Activated T-cell treated with anti-CD3 and anti-CD28 coated beads, Interleukin-2, amount 50 U/mL, for 72 hours (primary cell): ENCODE results near the gene ZNRF2. TPM values are rescaled to one million over a fixed set of nuclear protein-coding genes. Genes with fewer than 3 reads are reported as not detected.

Experiments used
- ATAC-seq, 2 donors: fragments of 150-1000 bp; cut with Tn5 transposase; replicated peaks in 1 of 2; 2 replicates each; pipeline ENCODE4 v1.10.0; 2021; ENCODE audit warnings: moderate library complexity in 2 of 2, mild to moderate bottlenecking in 1 of 2
- DNase-seq, 2 donors: peaks; one replicate each; pipeline ENCODE4 v3.0.0; 2021 to 2022; ENCODE audit warnings: mixed read lengths in 1 of 2
- H3K27ac Mint-ChIP-seq: one replicate; pipeline ENCODE4 v1.8.0; 2022; ENCODE audit warnings: mild to moderate bottlenecking, moderate library complexity, mixed read lengths
- H3K27me3 Mint-ChIP-seq: one replicate; pipeline ENCODE4 v1.8.0; 2022; ENCODE audit warnings: low read depth, mixed read lengths
- H3K36me3 Mint-ChIP-seq, 2 donors: one replicate each; pipeline ENCODE4 v1.8.0; 2022; ENCODE audit warnings: mixed read lengths in 2 of 2, mild to moderate bottlenecking in 1 of 2; ENCODE audit not compliant: insufficient read depth in 2 of 2
- H3K4me1 Mint-ChIP-seq: one replicate; pipeline ENCODE4 v1.8.0; 2022; ENCODE audit warnings: low read depth, mixed read lengths
- H3K4me3 Mint-ChIP-seq, 2 donors: one replicate each; pipeline ENCODE4 v1.8.0; 2022; ENCODE audit warnings: mild to moderate bottlenecking in 2 of 2, mixed read lengths in 2 of 2, moderate library complexity in 2 of 2
- H3K9me3 Mint-ChIP-seq, 2 donors: one replicate each; pipeline ENCODE4 v1.8.0; 2022; ENCODE audit warnings: mixed read lengths in 2 of 2
- total RNA-seq, 2 donors: library from RNA; stranded (reverse); gene quantifications; one replicate each; pipeline ENCODE4 v1.2.3, GENCODE V29; 2022

The ZNRF2 gene
- total RNA-seq, 2 donors from 2014 or later, result 18.3 to 19.6 TPM

DNA sequence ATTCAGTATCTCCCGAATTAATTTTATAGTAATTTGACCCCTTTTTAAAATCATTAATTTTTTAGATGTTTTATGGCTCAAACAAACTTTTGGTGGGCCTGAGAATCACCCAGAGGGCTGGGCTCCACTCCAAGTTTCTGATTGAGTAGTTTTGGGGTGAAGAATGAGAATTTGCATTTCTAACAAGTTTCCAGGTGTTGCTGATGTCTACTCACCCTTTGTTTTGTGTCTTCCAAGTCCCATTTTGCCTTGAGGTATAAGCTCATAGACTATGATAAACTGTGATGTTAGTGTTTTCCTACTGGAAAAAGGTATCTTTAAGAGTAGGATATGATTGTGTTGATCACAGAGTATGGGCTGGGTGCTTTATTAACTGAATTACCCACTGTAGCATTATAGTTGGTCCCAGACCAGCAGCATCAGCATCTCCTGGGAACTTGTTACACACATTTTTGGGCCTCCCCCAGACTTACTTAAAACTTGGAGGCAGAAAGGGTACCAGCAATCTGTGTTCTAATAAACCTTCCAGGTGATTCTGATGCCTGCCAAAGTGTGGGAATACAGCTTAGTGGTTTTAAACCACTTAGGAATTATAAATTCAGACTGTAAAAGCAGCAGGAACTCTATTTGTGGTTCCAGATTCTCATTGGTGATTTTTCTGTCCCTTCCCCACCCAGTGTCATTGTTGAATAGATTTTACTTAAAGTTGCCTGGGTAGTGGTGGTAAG, 19.1 kb downstream of the ZNRF2 start:
- Mint-ChIP-seq H3K4me1 (peaks cover 51% of the 10 kb centered on the region), H3K27me3 (no peaks in the 10 kb centered on the region), H3K36me3 (no peaks in the 10 kb centered on the region), H3K27ac (no peak overlapping the region), H3K4me3 (no peak overlapping the region), H3K9me3 (no peaks in the 10 kb centered on the region)
- ATAC-seq (peak in 1 of 2 donors; percentile 49), DNase-seq (no peak)

DNA sequence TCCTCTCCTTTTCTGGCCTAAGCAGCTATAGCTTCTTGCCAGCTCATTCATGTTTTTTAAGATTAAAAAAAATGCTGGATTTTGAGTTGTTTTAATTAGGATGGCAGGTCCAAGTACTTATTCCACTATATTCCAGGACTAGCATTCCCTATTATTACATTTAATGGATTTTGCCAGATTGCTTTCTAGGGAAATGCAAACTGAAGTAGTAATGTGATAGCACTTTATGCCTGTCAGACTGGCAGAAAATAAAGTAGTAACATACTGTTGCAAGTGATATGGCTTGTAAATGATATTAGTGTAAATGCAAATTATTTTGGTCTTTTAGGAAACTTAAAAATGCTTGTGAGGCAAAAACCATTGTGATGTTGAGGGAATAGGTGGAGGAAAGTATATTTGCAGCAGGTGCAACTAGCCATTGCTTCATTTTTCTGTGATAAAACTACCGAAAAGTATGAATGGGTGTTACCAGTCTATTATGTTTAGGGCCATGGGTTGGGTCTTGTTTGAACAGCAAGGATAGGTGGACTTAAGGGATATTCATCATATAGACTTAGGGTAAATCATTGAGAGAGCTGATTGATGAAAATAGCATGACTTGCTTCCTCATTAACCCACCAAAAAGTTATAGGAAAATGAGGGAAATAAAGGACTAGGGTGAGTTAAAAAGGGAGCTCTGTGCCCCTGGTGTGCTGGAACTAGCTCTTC, 19.9 kb downstream of the ZNRF2 start:
- DNase-seq, result no peak
- Mint-ChIP-seq H3K4me1 (peaks cover 49% of the 10 kb centered on the region), H3K27me3 (no peaks in the 10 kb centered on the region), H3K9me3 (no peaks in the 10 kb centered on the region), H3K36me3 (no peaks in the 10 kb centered on the region), H3K27ac (no peak overlapping the region), H3K4me3 (no peak overlapping the region)
- no peak for ATAC-seq

DNA sequence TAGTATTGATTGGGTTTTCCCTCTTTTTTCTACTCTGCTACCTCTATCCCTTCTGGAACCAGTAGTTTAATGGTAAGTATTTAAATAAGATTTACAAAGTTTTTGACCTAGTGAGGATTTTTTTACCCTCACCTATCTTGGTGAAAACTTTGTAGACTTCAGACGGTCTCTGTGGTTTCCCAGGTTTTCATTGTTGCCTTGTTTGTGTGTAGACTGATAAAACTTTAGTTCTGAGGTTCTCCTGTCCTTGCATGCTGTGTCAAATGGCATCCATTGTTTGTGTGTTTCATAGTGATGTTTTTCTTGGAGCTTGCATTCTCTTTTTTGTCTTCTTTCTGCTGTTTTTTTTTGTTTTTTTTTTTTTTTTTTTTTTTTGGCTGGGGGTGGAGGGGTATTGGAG, 22.6 kb downstream of the ZNRF2 start:
- Mint-ChIP-seq H3K36me3 (no peaks in the 10 kb centered on the region), H3K9me3 (no peaks in the 10 kb centered on the region), H3K4me1 (peaks cover 58% of the 10 kb centered on the region), H3K27ac (peak overlapping the region; percentile 71), H3K27me3 (no peaks in the 10 kb centered on the region), H3K4me3 (peak overlapping the region in 1 of 2 donors; percentile 47)
- no peak for ATAC-seq
- no peak for DNase-seq

DNA sequence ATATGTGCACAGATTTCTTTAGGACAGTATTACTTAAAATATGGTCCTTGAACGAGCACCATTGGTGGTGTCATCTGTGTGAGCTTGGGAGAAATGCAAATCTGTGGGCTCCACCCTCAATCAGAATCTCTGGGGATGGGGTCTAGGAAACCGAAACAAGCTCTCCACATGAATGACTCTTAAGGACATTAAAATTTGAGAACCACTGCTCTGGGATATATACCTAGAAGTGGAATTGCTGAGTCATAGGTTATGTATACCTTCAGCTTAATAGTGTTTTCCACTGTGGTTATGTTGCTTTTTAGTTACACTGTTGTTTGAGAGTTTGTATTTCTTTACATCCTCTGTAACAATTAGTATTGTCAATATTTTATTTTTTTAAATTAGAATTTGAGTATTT, 24.0 kb downstream of the ZNRF2 start:
- Mint-ChIP-seq H3K4me1 (peaks cover 68% of the 10 kb centered on the region), H3K27me3 (no peaks in the 10 kb centered on the region), H3K9me3 (no peaks in the 10 kb centered on the region), H3K4me3 (peak overlapping the region in 1 of 2 donors; percentile 70), H3K36me3 (no peaks in the 10 kb centered on the region), H3K27ac (peak overlapping the region; percentile 54)
- DNase-seq (no peak), ATAC-seq (peak; percentile 74 to 78)

DNA sequence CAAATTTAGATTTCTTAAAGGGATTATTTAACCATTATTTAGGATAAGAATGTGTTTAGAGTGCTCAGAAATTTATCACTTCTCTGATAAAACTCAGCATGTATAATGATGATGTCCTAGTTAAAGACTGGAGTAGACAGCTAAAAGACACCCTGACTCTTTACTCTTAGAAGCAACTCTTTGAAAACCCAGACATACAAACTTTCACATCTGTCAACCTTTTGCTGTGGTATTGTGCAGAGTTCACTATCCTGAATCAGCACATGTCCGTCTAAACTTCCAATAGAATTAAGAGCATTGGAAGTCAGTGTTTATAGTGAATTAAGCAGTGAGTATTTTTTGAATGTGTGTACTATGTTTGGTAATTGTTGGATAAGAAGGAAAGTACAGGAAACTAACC, 24.9 kb downstream of the ZNRF2 start:
- H3K4me3 Mint-ChIP-seq, result peak overlapping the region in 1 of 2 donors; percentile 11
- H3K36me3 Mint-ChIP-seq, result no peaks in the 10 kb centered on the region
- H3K4me1 Mint-ChIP-seq, result peaks cover 70% of the 10 kb centered on the region
- H3K9me3 Mint-ChIP-seq, result no peaks in the 10 kb centered on the region
- peak overlapping the region; percentile 7 for H3K27ac Mint-ChIP-seq
- H3K27me3 Mint-ChIP-seq, result no peaks in the 10 kb centered on the region
- no peak for ATAC-seq
- DNase-seq, result no peak

DNA sequence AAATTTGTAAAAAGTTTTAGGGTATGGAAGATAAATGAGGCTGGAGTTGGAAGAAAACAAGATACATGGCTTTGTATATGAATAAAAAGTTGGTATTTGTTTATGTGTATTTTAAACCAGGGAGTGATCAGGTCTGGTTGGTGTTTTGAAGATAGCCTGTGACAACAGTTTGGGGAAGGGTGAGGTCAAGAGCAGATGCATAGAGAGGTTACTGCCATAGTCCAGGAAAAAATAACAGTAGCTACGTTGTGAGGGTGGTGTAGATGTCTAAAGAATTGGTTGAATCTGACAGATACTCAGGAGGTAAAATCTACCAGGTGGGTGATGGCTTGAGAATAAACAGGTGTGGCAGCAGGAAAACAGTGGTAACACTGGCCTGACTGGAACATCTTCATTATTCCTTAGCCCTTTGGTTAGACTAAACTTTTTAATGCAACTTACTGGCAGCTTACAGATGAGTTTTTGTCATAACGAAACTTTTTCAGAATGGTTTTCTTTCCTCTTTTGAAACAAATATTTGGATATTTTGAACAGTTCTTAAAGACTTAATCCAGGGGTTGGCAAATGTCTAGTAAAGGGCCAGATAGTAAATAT, 25.5 kb downstream of the ZNRF2 start:
- Mint-ChIP-seq H3K4me1 (peaks cover 65% of the 10 kb centered on the region), H3K27me3 (no peaks in the 10 kb centered on the region), H3K36me3 (no peaks in the 10 kb centered on the region), H3K9me3 (no peaks in the 10 kb centered on the region), H3K4me3 (no peak overlapping the region), H3K27ac (peak overlapping the region; percentile 71)
- ATAC-seq (no peak), DNase-seq (no peak)

DNA sequence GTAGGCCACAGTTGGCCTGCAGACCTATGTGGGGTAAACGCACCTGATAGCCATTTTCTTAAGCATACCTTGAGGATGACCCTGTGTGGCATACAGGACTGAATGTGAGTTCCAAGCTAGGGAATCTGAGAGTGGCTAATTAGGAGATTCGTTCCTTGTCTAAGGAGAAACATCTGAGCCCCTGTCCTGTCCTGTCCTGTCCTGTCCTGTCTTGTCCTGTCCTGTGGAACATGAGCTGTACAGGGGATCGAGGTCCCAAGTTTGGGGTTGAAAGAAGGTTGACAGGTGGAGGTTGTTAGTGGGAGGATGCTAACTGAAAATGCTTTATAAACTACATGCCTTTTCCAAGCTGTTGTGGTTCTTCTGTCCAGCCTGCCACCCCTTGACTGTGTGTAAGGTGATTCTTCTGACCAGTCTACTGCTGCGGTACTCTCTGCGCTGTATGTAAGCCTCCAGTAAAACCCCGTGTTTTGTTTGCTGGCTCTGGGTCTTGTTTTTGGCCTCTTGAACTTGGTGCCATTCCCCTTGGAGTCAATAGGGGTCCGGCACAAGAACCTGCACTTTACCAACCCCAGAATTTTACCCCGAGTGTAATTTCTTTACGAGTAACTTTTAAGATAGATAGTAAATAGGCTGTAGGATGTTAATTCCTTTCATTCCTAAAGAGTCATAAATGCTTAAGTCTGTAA, 26.4 kb downstream of the ZNRF2 start:
- H3K27ac Mint-ChIP-seq, result no peak overlapping the region
- peaks cover 65% of the 10 kb centered on the region for H3K4me1 Mint-ChIP-seq
- DNase-seq, result no peak
- no peak overlapping the region for H3K4me3 Mint-ChIP-seq
- no peaks in the 10 kb centered on the region for H3K27me3 Mint-ChIP-seq
- no peaks in the 10 kb centered on the region for H3K9me3 Mint-ChIP-seq
- ATAC-seq, result no peak
- H3K36me3 Mint-ChIP-seq, result no peaks in the 10 kb centered on the region

DNA sequence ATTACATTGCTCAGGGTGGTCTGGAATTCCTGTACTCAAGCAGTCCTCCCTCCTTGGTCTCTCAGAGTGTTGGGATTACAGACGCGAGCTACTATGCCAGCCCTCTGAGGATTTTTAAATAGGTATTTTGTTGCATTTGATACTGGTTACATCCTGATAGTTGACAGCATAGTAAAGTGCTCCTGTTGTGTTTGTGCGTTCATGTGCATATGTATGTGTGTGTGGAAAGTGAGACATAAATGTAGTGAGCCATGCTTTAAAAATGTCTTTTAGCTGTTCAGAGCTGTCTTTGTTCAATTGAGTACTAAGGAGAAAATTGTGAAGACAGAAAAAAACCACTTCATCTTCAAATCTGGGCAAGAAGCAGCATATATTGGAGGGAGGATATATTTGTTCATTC, 27.8 kb downstream of the ZNRF2 start:
- Mint-ChIP-seq H3K9me3 (no peaks in the 10 kb centered on the region), H3K27ac (no peak overlapping the region), H3K27me3 (no peaks in the 10 kb centered on the region), H3K4me1 (peaks cover 54% of the 10 kb centered on the region), H3K36me3 (no peaks in the 10 kb centered on the region), H3K4me3 (no peak overlapping the region)
- DNase-seq, result no peak
- no peak for ATAC-seq

DNA sequence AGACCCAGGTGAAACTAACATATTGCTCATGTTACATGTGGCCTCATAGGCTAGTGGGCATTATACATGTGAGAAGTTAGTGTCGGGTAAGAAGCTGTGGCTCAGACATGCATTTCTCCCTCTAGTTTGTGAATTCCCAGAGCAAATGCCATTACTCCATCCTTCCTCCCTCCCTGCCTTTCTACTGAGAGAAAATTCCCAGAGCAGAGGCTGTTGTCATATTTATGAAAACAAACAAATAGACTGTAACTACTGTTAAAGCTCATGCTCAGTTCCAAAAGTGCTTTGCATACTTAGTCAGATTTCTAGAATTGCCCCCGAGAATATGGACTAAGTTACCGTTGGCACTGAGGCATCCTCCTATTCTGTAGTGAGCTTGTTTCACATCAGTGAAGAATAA, 29.0 kb downstream of the ZNRF2 start:
- no peak for ATAC-seq
- H3K4me3 Mint-ChIP-seq, result no peak overlapping the region
- no peaks in the 10 kb centered on the region for H3K27me3 Mint-ChIP-seq
- H3K9me3 Mint-ChIP-seq, result no peaks in the 10 kb centered on the region
- peaks cover 54% of the 10 kb centered on the region for H3K4me1 Mint-ChIP-seq
- no peaks in the 10 kb centered on the region for H3K36me3 Mint-ChIP-seq
- DNase-seq, result no peak
- no peak overlapping the region for H3K27ac Mint-ChIP-seq

DNA sequence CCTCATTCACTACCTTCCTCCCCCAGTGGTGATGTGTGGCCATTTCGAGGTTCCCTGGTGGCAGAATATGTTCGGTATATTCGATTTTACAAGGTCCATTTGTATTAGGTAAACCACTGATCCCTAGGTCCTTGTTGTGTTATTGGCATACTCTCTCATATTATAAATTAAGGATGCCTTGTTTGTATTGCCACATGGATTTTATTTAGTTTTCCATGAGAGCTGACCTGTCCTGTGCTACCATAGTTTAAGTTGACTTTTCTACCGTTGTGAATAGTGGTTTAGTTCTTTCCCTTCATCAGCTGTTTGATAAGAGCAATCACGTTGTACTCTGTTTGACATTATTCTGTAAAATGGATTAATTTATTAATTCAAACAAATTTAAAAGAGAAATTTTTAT, 29.4 kb downstream of the ZNRF2 start:
- ATAC-seq (no peak), DNase-seq (no peak)
- H3K4me1 Mint-ChIP-seq, result peaks cover 56% of the 10 kb centered on the region
- no peaks in the 10 kb centered on the region for H3K27me3 Mint-ChIP-seq
- H3K4me3 Mint-ChIP-seq, result no peak overlapping the region
- no peaks in the 10 kb centered on the region for H3K9me3 Mint-ChIP-seq
- H3K27ac Mint-ChIP-seq, result no peak overlapping the region
- H3K36me3 Mint-ChIP-seq, result no peaks in the 10 kb centered on the region

DNA sequence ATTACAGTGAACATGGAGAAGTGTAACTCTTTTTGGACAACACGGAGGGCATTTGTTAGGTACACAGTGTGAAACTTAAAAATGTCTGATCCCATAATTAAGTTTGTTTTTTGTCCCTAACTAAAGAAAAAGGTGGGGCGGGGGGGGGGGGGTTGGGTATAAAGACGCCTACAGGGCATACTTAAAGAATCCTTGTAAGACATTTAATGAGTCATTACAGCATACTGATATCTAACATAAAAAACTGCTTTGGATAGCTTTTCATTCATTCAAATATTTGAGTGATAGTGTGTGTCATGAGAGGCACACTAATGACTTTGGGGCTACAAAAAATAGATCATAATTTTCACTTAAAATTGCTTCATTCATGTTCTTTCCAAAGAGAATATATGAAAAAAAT, 31.2 kb downstream of the ZNRF2 start:
- no peaks in the 10 kb centered on the region for H3K36me3 Mint-ChIP-seq
- ATAC-seq (no peak), DNase-seq (no peak)
- H3K27ac Mint-ChIP-seq, result no peak overlapping the region
- peaks cover 56% of the 10 kb centered on the region for H3K4me1 Mint-ChIP-seq
- H3K4me3 Mint-ChIP-seq, result no peak overlapping the region
- no peaks in the 10 kb centered on the region for H3K9me3 Mint-ChIP-seq
- no peaks in the 10 kb centered on the region for H3K27me3 Mint-ChIP-seq

DNA sequence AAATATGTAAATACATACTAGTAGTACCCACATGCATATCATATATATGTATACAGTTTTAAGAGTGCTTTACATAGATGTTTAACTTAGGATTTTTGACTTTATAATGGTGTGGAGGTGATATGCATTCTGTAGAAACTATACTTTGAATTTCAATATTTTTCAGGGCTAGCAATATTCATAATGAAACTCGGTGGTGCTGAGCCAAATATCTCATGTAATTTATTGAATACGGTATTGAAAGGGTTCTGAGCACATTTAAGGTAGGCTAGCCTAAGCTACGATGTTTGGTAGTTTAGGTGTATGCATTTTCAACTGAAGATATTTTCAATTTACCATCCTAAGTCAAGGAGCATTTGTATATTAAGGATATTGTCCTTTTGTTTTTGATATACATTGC, 36.0 kb downstream of the ZNRF2 start:
- Mint-ChIP-seq H3K36me3 (peaks cover 4 to 5% of the 10 kb centered on the region in 2 donors), H3K4me3 (peak overlapping the region in 1 of 2 donors; percentile 92), H3K4me1 (peaks cover 66% of the 10 kb centered on the region), H3K27ac (peak overlapping the region; percentile 38), H3K27me3 (no peaks in the 10 kb centered on the region), H3K9me3 (peaks cover 2% of the 10 kb centered on the region in 2 donors)
- DNase-seq (no peak), ATAC-seq (no peak)
